Hematopoietic multipotent progenitor cell treated with erythropoietin and hydrocortisone succinate and interleukin-3 and kit ligand, for 4 days (in vitro differentiated cells): ENCODE measurements around the gene SLC6A6.

Source experiments
- DNase-seq: peaks from one replicate; pipeline ENCODE4 v3.0.0-alpha.2; 2015

The SLC6A6 gene

DNA sequence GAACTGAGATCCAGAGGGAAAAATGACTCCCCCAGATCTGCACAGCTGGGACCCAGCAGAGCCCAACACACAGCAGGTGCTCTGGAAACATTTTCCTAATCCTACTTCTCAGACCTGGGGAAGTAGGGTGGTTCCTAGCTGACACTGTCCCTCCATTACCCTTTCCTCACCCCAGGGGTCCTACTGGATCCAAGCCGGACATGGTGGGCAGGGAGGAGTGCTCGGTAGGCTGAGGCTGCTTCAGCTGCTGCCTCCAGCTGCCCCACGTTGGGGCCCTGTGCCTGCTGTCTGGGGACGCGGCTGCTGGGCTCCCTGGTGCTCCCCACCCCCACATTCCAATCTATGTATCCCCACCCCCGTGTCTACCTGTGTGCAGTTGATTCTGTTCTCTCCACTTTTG is 29.8 kb upstream of the SLC6A6 start:
- no peak for DNase-seq

DNA sequence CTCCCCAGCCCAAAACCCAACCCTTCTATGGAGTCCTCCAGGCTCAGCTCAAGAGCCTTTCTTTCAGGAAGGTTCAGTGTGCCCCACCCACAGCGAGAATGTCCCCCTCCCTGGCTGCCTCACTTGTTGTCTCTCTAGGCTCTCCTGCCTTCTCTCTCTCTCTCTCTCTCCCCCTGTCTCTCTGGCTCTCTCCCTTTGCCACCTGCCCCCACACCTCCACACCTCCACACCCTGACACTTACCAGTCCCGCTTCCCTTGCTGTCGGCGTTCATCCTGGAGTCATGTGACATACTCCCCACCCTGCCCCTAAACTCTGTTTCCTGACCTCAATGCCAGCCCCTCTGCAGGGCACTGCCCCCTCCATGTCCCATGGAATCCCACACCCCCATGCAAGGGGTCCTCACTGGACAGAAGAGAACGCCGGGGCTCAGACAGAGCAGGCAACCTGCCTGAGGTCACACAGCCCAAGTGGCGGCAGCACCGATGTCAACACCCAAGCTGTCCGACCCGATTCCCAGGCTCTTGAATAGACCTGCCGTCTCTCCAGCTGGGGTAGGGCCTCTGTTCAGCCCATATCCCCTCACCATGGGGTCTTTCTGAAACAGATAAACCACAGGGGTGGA is 28.5 kb upstream of the SLC6A6 start:
- DNase-seq = no peak

DNA sequence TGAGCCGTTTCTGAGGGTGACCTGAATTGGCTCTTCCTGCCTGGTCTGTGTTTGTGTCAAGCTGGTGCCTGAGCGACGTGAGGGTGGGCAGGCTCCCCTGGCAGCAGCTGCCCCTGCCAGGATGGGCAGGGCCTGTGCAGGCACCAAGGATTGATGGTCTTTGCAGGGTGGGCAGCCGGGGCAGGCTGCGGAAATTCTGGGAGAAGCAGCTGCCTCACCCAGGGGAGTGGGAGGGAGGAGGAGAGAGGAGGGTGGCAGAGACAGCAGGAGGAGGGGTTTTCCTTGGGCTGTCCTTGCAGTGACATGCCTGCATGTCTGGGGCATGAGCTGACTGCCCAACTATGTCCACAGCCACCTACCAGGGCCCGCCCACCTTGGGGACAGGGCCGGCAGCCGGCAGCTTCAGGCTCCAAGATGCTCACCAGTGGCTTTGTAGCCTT is 27.9 kb upstream of the SLC6A6 start:
- DNase-seq = no peak

DNA sequence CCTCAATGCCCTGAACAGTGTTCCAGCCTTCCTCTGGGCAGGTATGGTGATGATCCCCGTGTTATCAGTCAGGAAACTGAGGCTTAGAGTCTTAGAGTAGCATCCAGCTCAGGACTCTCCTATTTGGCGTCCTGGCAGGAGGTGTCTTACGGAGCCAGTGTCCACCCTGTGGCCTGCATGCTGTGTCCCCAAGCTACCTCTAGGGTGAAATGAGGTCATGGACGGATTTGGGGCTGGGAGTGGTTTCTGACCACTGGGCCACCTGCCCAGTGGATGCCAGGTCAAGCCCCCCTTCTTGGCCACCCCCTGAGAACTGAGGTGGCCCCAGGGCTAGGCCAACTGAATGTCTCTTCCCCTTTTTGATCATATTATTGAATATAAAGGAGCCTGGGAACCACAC is 27.2 kb upstream of the SLC6A6 start:
- DNase-seq = no peak

DNA sequence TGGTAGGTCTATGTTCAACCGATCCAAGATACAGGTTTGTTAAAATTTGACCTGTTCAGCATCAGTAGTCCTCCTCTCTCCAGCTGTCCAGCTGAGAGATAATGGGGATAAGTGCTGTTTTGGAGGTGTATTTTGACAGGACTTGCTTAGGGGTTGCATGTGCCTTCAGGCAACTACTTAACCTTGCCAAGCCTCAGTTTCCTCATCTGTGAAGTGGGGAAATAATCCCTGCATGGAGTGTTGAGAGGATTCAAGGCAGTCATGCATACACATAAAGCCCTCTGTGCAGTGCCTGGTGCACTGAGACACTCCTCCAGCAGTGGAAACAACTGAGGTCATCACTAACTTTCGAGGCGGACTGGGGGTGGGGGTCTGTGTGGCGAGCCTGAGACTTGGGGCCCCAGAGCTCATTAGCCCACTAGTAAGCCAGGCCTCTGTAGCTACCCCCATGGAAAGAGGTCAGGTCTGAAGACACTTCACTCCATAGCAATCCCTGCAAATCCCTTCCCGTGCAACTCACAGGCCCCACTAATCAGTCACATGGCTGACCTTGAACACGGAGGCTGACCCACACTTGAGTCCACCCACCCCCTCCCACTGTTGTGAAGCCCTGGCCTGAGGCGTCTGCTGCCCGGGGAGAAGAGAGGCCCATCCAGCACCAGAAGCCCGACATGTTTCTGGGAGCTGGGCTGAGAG is 25.9 kb upstream of the SLC6A6 start:
- DNase-seq = no peak

DNA sequence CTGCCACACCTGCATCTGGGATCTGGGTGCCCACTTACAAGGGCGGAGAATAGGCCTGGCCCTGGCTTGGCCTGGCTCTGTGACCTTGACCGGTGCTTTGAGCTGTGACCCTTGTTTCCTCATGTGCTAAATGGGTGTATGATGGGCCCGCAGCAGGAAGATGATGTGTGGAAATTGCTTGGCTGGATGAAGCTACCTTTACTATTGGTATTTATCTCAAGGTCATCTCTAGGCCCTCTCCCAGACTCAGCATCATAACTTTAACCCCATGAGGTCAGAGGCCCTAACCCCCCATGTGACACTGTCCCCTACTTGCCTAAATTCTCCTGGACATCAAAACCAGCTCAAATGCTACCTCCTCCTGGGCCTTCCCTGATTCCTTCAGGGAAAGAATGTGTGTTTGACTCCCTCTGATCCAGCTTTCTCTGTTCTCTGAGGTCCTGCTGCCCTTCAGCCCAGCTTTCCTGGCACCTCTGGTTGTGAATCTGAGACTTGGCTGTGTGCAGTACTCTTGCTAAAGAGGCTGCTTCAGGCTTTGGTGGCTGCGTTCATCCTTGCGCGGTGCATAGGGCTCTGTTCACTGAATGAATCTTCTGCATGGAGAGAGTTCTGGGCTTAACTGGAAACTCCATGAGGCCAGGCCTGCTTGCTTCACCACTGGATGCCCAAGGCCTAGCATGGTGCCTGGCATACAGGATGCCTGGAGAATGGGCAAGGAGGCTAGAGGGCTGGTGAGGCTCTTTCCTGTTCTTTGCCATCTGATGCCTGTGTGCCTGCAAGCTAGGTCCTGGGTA is 25.2 kb upstream of the SLC6A6 start:
- DNase-seq = no peak

DNA sequence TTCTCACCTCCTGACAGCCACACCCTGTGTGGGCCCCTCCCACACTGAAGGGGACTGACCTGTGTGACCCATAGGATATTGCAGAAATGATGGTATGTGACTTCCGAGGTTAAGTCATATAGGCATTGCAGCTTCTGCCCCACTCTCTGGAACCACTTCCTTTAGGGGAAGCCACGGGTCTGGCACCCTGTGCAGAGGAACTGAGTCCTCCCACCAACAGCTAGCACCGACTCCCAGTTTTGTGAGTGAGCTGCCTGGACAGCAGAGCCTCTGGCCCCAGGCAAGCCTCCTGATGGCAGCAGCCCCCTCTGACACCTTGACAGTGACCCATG is 24.6 kb upstream of the SLC6A6 start:
- DNase-seq = peak; percentile 77

DNA sequence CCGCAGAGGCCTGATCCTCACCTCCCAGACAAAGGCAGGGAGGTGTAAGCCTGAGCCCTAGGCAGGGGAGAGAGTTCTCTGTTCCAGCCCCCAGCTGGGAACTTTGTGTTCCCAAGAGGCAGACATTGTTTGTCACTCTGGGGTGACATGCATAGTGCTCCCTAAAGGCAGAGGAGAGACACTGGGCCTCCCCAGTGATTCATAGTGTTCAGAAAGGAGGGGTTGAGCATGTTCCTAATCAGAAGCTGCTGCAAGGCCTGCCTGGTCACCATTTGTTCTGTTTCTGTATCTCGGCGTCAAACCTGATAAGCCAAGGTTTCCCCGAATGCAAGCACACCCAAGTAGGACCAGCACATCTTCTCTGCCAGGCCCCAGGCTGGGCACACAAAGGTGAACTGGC is 24.0 kb upstream of the SLC6A6 start:
- DNase-seq = peak; percentile 24

DNA sequence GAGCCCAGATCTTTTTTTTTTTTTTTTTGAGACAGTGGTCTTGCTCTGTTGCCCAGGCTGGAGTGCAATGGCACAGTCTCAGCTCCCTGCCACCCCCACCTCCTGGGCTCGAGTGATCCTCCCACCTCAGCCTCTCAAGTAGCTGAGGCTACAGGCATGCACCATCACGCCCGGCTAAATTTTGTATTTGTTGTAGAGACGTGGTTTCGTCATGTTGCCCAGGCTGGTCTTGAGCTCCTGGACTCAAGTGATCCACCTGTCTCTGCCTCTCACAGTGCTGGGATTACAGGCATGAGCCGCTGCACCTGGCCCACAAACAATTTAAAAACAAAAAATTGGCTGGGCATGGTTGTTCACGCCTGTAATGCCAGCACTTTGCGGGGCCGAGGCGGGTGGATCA is 22.6 kb upstream of the SLC6A6 start:
- no peak for DNase-seq

DNA sequence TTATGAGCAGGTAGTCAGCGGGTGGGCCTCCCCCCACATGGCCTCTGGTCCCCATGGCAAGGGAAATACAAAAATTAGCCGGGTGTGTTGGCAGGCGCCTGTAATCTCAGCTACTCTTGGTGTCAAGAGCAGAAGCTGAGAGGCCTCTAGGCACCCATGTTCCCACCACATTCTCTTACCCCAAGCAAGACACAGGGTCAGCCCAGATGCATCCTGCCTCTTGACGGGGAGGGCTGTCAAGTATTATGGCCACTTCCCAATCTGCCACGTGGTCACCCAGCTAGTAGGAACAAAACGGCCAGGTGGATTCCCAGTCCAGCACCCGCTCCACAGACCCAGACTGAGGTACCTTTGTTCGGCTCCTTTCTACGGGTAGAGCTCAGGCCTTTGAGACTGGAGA is 16.2 kb upstream of the SLC6A6 start:
- no peak for DNase-seq

DNA sequence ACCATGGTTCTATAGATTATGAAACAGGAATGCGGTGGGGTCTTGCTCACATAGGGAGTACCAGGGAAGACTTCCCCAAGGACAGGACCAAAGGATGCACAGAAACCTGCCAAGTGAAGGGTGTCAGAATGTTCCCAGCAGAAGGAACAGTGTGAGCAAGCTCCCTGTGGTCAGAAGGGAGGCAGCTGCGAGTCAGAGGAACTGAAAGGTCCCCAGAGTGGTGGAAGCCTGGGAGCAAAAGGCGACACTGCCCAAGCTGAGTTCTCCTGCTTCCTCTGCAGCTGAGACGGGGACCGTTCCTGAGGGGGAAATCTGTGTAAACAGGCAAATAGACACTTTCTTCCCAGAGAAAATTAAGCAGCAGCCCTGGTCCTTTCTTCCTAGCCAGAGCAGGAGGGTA is 14.2 kb upstream of the SLC6A6 start:
- no peak for DNase-seq

DNA sequence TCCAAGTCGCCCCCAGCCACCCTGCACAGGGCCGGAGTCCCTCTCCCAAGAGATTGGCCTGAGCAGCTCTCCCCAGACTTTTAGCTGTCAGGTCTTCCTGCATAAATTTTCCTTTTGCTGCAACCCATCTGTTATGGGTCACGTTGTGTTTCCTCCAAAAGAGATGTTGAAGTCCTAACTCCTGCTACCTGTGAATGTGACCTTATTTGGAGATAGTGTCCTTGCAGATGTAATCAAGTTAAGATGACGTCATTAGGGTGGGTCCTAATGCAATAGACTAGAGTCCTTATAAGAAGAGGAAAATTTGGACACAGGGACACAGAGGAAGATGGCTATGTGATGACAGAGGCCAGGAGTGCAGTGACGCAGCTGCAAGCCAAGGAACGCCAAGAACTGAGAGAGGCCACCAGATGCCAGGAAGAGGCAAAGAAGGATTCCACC is 13.2 kb upstream of the SLC6A6 start:
- no peak for DNase-seq

DNA sequence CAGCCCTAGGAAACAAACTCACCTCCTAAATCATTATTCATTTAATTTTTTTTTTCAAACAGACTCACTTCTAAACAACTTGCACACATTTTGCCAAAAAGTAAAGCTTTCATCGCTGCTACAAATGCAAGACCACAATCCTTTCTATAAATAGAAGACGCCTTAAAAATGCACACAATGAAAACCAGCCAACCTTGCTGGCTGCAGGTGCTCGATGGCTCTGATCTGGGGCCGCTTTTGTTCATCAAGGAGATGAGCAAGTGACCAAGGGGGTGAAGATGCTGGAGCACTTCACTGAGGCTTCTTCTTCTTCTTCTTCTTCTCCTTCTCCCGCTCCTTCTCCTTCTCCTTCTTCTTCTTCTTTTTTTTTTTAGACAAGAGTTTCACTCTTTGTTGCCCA is 12.7 kb upstream of the SLC6A6 start:
- no peak for DNase-seq

DNA sequence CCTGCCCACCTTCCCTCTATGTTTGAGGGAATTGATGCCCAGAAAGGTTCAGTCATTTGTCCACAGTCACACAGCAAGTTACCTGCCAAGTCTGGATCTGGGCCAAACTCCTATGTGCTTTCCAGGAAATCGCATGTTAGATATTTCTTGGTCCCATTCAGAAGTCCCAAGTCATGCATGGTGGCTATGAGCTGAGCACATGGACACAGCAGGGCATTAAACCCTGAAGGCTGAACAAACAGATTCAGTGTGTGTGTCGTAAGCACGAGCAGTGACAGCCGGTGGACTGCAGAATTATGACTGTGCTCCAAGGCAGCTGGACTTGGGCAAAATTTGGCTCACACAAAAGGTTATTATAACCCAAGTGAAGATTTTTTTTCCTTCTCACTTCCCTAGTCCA is 11.4 kb upstream of the SLC6A6 start:
- DNase-seq = no peak

DNA sequence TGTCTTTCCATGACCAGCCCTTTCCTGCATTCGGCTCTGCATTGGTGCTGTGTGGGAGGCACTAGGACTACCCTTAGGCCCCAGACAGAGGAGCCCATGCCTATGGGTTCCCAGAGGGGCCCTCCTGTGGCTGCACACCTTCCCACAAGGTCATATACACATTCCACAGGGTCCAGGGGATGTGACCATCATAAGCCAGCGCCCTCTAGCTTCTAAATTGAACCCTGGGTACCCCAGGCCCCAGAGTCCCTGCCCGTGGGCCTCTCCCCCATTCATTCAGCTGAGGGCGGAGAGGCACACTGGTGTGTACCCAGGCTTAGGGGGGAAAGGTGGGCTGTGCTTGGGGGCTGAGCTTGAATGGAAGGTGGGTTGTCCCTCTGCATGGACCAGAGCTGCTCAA is 10.2 kb upstream of the SLC6A6 start:
- DNase-seq = no peak

DNA sequence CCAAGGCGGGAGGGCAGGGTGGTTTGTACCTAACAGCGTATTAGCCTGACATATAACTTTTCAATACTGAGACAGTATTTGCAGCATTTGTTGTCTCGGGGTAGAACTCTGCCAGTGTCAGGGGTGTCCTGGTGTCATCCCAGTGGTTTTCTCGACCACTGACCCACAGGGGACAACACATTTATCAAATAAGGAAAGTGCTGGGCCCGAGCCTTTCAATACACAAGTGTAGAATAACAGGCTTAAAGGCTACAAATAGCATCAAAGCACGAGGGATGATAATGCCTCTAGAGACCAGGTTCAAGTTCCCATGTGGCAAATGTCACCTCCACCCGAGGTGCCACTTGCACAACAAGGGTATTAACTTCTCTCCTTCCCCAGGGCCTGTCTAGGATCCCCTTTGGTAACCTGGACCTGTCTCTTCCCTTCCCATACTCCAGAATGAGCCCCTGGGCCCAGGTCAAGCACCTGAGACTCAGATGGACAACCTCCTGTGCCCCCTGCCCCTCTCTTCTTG is 9.5 kb upstream of the SLC6A6 start:
- no peak for DNase-seq

DNA sequence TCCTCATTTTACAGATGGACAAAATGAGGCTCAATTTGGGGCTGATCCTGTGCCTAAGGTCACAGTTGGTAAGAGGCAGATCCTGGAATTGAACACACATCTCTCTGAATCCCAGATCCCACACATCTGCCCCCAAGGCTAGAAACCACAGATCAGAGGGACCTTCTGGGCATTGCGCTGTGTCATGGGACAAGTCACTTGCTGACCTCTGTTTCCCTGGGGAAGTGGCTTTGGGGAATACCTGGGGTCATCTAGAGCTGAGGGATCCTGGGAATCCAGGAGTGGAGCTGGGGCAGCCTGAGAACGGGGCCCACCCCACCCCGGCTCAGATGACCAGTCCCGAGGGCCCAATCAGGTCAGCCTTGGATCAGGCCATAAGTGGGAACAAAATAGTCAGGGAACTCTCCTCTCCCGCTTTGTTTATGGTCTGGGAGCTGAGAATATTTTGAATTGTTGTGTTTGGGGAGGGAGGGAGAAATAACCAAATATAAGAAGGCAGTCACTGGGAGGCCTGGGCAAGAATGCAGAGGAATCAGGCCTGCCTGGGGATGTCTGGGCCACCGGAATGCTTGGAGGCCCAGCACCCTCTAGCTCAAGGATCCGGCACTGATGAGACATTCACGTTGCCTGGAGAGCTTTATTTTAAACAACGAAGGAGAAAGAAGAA is 8.8 kb upstream of the SLC6A6 start:
- DNase-seq = no peak

DNA sequence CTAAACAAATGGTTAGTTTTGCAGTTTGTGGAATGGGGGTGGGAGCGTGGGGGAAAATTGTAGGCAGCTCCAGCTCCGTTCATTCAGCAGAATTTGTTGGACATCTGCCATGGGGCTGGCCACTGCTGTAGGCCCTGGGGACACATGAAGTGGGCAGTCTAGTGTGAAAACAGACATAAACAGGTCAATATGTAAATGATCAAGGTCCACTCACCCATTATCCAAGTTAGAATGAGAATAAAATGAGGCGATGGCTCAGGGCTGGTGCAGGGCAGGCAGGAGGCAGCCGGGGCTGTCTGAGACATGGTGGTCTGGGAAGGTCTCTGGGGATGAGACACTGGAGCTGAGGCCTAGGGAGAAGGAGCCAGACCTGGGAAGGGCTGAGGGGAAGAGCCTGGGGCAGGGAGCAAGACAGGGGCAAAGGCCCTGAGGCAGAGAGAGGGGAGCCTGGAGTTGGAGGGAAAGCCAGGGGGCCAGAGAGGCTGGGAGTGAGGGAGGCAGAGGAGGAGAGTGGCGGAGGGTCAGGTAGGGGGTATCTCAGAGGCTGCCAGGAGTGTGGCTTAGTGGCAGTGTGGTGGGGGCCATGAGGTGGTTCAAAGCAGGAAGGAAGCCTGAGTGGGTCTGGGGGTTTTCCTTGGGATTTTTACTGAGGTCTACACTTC is 6.2 kb upstream of the SLC6A6 start:
- no peak for DNase-seq

DNA sequence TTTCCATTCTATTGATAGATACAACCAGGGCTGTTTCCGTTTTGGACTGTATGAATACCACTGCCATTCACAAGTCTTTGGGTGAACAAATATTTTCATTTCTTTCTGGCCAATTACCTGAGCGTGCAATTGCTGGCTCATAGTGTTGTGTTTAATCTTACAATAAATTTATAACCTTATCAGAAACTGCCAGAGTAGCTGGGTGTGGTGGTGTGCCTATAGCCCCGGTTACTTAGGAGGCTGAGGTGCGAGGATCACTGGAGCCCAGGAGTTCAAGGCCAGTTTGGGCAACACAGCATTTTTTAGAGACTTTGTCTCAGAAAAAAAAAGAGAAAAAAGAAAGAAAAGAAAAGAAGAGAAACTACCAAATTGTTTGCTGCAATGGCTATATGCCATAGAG is 5.4 kb upstream of the SLC6A6 start:
- DNase-seq = peak; percentile 38

DNA sequence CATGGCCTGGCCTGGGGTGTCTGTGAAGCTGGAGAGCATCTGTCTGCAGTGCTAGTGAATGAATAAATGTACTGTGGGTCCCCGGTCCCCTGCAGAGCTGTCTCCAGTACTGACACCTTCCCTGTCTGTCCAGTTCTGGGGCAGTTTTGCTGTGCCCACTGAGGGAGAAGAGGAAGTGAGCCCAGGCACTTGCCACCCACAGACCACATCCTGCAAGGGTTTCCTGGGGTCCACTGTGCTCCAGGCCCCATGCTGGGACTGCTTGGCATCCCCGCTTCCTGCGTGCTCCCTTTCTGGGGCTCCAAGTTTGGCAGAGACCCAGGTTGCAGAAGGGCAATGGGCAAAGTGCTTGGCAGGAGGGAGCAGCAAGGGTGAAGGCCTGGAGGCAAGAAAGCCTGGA is 4.9 kb upstream of the SLC6A6 start:
- DNase-seq = peak; percentile 72

DNA sequence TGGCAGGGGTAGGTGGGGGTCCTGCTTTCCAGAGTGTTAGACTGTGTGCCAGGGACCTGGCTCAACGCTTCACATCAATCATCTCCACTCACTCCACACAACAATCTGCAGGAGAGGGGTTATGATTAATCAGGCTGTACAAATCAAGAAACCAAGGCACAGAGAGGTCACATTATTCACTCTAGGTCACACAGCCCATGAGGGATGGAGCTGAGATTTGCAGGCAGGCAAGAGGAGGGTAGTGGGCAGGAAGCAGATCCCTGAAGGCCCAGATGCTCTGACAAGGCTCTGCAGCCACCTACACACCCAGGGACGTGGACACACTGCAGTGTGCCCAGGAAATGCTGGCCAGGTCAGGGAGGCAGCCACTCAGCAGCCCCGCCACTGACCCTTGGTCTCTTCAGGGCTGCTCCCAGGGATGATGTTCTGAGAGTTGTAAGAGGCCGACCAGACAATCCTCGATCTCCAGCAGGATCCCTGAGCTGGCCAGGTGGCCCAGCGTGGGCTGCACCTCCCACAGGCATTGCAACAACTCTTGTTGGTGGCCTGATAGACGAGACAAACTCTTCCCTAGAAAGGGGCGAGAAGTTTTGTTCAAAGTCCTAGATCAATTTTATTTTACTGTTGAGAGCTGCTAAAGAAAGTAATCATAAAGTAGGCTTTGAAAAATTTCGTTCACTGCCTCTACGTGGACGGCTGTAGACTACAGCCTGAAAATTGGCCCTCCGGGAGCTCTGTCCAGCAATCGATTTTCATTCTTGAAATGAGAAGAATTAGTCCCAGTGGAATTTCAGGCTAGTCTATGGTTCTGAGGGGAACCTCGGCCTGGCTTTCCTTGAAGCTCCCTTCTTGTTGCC is 4.2 kb upstream of the SLC6A6 start:
- DNase-seq = no peak

DNA sequence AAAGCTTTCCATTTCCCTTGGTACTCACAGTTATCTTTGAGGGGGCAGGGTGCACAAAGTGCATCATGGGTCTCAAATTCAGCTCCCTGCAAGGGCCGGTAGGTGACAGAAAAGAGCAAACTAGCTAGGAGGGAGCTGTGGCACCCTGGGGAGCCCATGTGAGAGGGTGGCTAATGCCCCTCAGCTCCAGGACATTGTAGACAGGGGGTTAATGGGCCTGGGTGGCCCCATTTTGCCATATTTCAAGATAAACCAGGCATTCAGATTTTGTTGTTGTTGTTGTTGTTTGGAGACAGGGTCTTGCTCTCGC is 3.7 kb upstream of the SLC6A6 start:
- no peak for DNase-seq
